ENCODE results near the gene NUP98. TPM values are rescaled to one million over a fixed set of nuclear protein-coding genes. Genes with fewer than 3 reads are reported as not detected.

Gene NUP98
- total and polyA plus RNA-seq, 2 of the 13 experiments (the other 11 are each of a cell fraction or from before 2014, with no cell fraction given): 76.6 to 85.3 TPM

DNA sequence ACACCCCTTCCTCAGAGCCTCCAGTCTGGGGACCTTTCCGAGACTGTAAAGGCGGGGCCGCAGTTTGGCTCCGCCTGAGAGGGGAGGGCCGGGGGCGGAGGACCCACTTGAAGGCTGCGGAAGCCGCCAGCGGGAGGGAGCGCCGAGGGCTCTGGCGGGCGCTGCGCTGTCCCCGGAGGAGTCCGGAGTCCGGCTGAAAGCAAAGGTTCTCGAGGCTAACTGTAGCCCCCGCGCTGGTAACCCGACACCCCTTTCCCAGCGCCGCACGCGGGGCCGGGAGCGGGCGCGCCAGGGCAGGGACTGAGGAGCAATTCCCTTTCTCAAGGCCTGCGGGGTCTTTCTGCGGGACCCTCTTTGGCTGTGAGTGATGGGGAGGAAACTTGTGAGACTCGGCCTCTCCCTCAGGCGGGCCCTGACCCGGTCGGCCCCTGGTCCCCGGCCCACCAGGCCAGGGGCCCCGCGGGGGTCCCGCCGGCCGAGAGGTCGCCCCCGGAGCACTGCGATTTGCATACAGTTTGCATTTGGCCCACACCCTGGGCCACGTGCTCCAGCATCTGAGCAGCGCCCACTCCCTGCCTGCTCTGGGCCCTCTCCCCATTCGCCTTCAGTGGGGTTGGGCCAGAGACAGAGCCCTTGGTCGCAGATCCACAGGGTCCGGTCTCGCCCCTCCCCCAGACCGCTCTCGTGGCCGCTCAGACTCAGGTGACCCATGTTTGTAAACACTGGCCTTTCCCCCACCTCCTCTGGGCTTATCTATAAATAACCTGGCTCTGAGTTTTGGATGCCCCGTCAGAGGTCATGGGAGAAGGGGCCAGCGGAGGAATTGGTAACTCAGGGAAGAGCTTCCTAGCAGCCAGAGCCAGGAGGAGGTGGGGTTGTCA, 155.0 kb downstream of the NUP98 start (continued):
- TF ChIP-seq ZNF530 (CRISPR knock-in tag; IDR thresholded peaks at IDR 0.05; ENCODE audit: low read depth): no peak
- TF ChIP-seq ZFAT (CRISPR knock-in tag; conservative IDR thresholded peaks at IDR 0.05): no peak
- no peak for TF ChIP-seq ZSCAN29 (CRISPR knock-in tag; conservative IDR thresholded peaks at IDR 0.05)
- TF ChIP-seq IKZF4 (CRISPR knock-in tag; IDR thresholded peaks at IDR 0.05; ENCODE audit: borderline replicate concordance, low read depth, not compliant biosample characterization): no peak
- TF ChIP-seq SIX1 (CRISPR knock-in tag; IDR thresholded peaks at IDR 0.05; ENCODE audit: borderline replicate concordance): peak; percentile 97
- TF ChIP-seq, protein P1, sequence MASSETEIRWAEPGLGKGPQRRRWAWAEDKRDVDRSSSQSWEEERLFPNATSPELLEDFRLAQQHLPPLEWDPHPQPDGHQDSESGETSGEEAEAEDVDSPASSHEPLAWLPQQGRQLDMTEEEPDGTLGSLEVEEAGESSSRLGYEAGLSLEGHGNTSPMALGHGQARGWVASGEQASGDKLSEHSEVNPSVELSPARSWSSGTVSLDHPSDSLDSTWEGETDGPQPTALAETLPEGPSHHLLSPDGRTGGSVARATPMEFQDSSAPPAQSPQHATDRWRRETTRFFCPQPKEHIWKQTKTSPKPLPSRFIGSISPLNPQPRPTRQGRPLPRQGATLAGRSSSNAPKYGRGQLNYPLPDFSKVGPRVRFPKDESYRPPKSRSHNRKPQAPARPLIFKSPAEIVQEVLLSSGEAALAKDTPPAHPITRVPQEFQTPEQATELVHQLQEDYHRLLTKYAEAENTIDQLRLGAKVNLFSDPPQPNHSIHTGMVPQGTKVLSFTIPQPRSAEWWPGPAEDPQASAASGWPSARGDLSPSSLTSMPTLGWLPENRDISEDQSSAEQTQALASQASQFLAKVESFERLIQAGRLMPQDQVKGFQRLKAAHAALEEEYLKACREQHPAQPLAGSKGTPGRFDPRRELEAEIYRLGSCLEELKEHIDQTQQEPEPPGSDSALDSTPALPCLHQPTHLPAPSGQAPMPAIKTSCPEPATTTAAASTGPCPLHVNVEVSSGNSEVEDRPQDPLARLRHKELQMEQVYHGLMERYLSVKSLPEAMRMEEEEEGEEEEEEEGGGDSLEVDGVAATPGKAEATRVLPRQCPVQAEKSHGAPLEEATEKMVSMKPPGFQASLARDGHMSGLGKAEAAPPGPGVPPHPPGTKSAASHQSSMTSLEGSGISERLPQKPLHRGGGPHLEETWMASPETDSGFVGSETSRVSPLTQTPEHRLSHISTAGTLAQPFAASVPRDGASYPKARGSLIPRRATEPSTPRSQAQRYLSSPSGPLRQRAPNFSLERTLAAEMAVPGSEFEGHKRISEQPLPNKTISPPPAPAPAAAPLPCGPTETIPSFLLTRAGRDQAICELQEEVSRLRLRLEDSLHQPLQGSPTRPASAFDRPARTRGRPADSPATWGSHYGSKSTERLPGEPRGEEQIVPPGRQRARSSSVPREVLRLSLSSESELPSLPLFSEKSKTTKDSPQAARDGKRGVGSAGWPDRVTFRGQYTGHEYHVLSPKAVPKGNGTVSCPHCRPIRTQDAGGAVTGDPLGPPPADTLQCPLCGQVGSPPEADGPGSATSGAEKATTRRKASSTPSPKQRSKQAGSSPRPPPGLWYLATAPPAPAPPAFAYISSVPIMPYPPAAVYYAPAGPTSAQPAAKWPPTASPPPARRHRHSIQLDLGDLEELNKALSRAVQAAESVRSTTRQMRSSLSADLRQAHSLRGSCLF (CRISPR knock-in tag; IDR thresholded peaks at IDR 0.05; ENCODE audit: borderline replicate concordance): no peak
- TF ChIP-seq ZNF10 (CRISPR knock-in tag; IDR thresholded peaks at IDR 0.05; ENCODE audit: borderline replicate concordance, low read depth): no peak
- TF ChIP-seq ADNP (CRISPR knock-in tag; IDR thresholded peaks at IDR 0.05): no peak
- TF ChIP-seq GATAD1 (CRISPR knock-in tag; IDR thresholded peaks at IDR 0.05): 0 out of 2 replicates have a peak, but pooled peaks have one; percentile 9
- TF ChIP-seq ZNF761 (CRISPR knock-in tag; conservative IDR thresholded peaks at IDR 0.05): 0 out of 2 replicates have a peak, but pooled peaks have one; percentile 31
- TF ChIP-seq CERS6 (CRISPR knock-in tag; IDR thresholded peaks at IDR 0.05): no peak
- TF ChIP-seq KDM4B (CRISPR knock-in tag; IDR thresholded peaks at IDR 0.05): no peak
- TF ChIP-seq, protein P2, sequence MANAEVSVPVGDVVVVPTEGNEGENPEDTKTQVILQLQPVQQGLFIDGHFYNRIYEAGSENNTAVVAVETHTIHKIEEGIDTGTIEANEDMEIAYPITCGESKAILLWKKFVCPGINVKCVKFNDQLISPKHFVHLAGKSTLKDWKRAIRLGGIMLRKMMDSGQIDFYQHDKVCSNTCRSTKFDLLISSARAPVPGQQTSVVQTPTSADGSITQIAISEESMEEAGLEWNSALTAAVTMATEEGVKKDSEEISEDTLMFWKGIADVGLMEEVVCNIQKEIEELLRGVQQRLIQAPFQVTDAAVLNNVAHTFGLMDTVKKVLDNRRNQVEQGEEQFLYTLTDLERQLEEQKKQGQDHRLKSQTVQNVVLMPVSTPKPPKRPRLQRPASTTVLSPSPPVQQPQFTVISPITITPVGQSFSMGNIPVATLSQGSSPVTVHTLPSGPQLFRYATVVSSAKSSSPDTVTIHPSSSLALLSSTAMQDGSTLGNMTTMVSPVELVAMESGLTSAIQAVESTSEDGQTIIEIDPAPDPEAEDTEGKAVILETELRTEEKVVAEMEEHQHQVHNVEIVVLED (CRISPR knock-in tag; IDR thresholded peaks at IDR 0.05; ENCODE audit: borderline replicate concordance): 0 out of 2 replicates have a peak, but pooled peaks have one; percentile 24
- peak; percentile 66 for TF ChIP-seq HNF4A (CRISPR knock-in tag; IDR thresholded peaks at IDR 0.05)
- TF ChIP-seq WIZ (CRISPR knock-in tag; IDR thresholded peaks at IDR 0.05): no peak
- no peak for TF ChIP-seq KLF6 (CRISPR knock-in tag; IDR thresholded peaks at IDR 0.05)
- TF ChIP-seq KLF15 (CRISPR knock-in tag; IDR thresholded peaks at IDR 0.05; ENCODE audit: borderline replicate concordance): no peak
- TF ChIP-seq ZNF720 (CRISPR knock-in tag; IDR thresholded peaks at IDR 0.05): no peak
- peak; percentile 44; the same call in 1 of the 2 replicates for TF ChIP-seq ZNF777 (CRISPR knock-in tag; IDR thresholded peaks at IDR 0.05)
- TF ChIP-seq ZNF329 (CRISPR knock-in tag; IDR thresholded peaks at IDR 0.05; ENCODE audit: low read depth): no peak
